Transverse colon (tissue), 4 donors: Measurements from ENCODE around the gene MXD4.

ENCODE experiments used
- EP300 ChIP-seq: sonication (generic); formaldehyde crosslinking; IDR thresholded peaks from one replicate; pipeline ENCODE4 v1.6.1; 2017; ENCODE audit warnings: antibody characterized with exemption, low read depth
- POLR2A ChIP-seq: fragments of 450-650 bp; IDR thresholded peaks from one replicate; pipeline ENCODE4 v1.6.1; 2016; ENCODE audit warnings: antibody characterized with exemption, mild to moderate bottlenecking, moderate library complexity
- POLR2AphosphoS5 ChIP-seq, 3 donors: sonication (generic); formaldehyde crosslinking; IDR thresholded peaks; one replicate each; pipeline ENCODE4 v1.6.1; 2016; ENCODE audit warnings: antibody characterized with exemption in 3 of 3
- TF ChIP-seq, protein P1 (sequence below), 5 experiments: fragments of 200-600 bp in 3 of 5; fragments of 450-650 bp in 2 of 5; sonication (generic) in 3 of 5; IDR thresholded peaks; 1 replicate in 2 of 5; 2 replicates in 3 of 5; pipeline ENCODE4 v1.5.1; 2016 to 2017; ENCODE audit warnings: antibody characterized with exemption in 5 of 5, inconsistent platforms in 3 of 5, mild to moderate bottlenecking in 2 of 5, moderate library complexity in 1 of 5

DNA sequence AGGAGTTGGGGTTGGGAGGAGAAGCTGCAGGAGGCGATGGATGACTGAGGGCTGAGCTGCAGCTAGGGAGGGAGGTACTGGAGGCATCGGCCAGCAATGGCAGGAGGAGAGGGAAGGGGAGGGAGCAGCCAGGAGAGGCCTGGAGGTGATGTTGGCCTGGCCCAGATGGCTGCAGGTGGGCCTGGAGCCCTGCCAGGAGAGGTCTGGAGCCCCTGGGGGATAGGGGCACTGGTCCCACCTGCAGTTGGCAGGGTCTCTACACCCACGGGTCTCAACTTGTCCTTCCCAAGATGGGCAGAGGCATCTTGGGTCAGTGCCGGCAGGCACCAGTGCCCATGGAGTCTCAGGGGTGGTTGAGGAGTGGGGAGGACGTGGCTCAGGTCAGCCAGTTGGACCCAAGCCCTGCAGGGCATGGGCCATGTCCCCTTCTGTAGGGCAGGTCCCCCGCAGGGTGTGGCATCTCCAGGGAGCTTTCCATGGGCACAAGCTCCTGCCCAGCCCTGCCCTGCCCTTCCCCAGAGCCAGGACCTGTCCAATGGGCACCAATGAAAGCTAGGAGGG, 2.7 kb upstream of the MXD4 start:
- TF ChIP-seq, protein P1, sequence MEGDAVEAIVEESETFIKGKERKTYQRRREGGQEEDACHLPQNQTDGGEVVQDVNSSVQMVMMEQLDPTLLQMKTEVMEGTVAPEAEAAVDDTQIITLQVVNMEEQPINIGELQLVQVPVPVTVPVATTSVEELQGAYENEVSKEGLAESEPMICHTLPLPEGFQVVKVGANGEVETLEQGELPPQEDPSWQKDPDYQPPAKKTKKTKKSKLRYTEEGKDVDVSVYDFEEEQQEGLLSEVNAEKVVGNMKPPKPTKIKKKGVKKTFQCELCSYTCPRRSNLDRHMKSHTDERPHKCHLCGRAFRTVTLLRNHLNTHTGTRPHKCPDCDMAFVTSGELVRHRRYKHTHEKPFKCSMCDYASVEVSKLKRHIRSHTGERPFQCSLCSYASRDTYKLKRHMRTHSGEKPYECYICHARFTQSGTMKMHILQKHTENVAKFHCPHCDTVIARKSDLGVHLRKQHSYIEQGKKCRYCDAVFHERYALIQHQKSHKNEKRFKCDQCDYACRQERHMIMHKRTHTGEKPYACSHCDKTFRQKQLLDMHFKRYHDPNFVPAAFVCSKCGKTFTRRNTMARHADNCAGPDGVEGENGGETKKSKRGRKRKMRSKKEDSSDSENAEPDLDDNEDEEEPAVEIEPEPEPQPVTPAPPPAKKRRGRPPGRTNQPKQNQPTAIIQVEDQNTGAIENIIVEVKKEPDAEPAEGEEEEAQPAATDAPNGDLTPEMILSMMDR (IDR thresholded peaks at IDR 0.05) = no peak
- TF ChIP-seq POLR2A = no peak
- no peak for TF ChIP-seq POLR2AphosphoS5 (IDR thresholded peaks at IDR 0.05)
- TF ChIP-seq EP300 = no peak
